IPS-15b (cell line): ENCODE results near the gene FSTL5.

Experiments
- H3K27me3 ChIP-seq: one replicate; pipeline ENCODE4 v1.6.1; 2013; ENCODE audit warnings: low read length; ENCODE audit not compliant: control insufficient read depth, insufficient read depth
- H3K36me3 ChIP-seq: one replicate; pipeline ENCODE4 v1.6.1; 2013; ENCODE audit warnings: low read length; ENCODE audit not compliant: control insufficient read depth, insufficient read depth
- H3K4me1 ChIP-seq: one replicate; pipeline ENCODE4 v1.6.1; 2013; ENCODE audit warnings: mild to moderate bottlenecking, low read length; ENCODE audit not compliant: control insufficient read depth, insufficient read depth
- H3K4me3 ChIP-seq: one replicate; pipeline ENCODE4 v1.5.1; 2013; ENCODE audit warnings: low read depth, low read length
- H3K9ac ChIP-seq: one replicate; pipeline ENCODE4 v1.6.1; 2013; ENCODE audit warnings: low read depth, mild to moderate bottlenecking, low read length
- H3K9me3 ChIP-seq: one replicate; pipeline ENCODE4 v1.6.1; 2013; ENCODE audit warnings: mild to moderate bottlenecking, low read length; ENCODE audit not compliant: control insufficient read depth, insufficient read depth

Gene FSTL5

DNA sequence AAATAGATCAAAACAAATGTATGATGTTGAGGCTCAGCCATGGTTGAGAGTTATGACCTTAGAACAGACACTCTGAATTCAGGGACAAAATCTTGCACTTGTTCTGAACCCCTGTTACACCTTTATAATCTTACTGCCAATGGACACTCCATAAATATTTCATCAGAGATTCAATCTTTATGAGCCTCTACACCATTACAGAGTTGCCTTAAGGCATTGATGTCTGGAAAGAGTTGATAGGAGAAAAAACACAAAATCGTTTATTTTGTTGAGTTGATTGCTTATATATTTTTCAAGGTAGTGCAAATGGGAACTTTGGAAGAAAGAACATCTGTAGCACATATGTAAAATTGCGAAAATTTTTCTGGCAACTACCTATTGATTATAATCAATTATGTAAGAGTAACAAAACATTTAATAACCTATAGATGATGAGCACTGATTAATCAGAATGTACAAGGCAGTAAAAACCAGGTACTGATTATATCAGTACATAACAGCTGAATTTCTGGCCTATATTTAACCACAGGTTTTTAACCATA lies 568.5 kb downstream of the FSTL5 start:
- H3K4me1 ChIP-seq, result no peaks in the 10 kb centered on the region
- H3K36me3 ChIP-seq, result no peaks in the 10 kb centered on the region
- H3K4me3 ChIP-seq, result no peak overlapping the region
- H3K27me3 ChIP-seq, result no peaks in the 10 kb centered on the region
- H3K9me3 ChIP-seq, result no peaks in the 10 kb centered on the region
- H3K9ac ChIP-seq, result no peak overlapping the region

DNA sequence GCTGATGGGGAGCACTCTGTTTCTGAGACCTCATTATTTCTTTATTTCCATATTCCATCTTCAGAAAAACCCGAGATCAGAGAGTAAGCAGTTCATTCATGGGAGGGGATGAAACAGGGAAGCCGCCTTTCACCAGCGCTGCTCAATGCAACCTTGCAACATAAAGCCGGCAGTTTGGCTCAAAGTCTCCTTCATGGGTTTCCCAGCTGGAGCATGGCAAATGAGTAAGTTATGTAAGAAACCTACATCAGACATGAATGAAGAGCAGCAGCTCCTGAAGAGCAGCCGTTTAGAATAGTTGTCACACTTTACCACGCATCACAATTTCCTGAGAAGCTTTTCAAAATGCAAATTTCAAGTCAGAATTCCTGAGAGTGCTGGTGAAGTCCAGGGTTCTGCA lies 578.8 kb downstream of the FSTL5 start:
- Histone ChIP-seq H3K4me1 (no peaks in the 10 kb centered on the region), H3K9ac (no peak overlapping the region), H3K4me3 (no peak overlapping the region), H3K27me3 (no peaks in the 10 kb centered on the region), H3K36me3 (no peaks in the 10 kb centered on the region), H3K9me3 (no peaks in the 10 kb centered on the region)

GRCh38 chr4:161583549-161583948 lies 580.3 kb downstream of the FSTL5 start:
- H3K9ac ChIP-seq, result no peak overlapping the region
- H3K4me1 ChIP-seq, result no peaks in the 10 kb centered on the region
- no peak overlapping the region for H3K4me3 ChIP-seq
- no peaks in the 10 kb centered on the region for H3K27me3 ChIP-seq
- no peaks in the 10 kb centered on the region for H3K36me3 ChIP-seq
- no peaks in the 10 kb centered on the region for H3K9me3 ChIP-seq

GRCh38 chr4:161581262-161582230 lies 582.3 kb downstream of the FSTL5 start:
- no peak overlapping the region for H3K4me3 ChIP-seq
- H3K36me3 ChIP-seq, result no peaks in the 10 kb centered on the region
- H3K4me1 ChIP-seq, result no peaks in the 10 kb centered on the region
- no peak overlapping the region for H3K9ac ChIP-seq
- H3K27me3 ChIP-seq, result no peaks in the 10 kb centered on the region
- H3K9me3 ChIP-seq, result no peaks in the 10 kb centered on the region

DNA sequence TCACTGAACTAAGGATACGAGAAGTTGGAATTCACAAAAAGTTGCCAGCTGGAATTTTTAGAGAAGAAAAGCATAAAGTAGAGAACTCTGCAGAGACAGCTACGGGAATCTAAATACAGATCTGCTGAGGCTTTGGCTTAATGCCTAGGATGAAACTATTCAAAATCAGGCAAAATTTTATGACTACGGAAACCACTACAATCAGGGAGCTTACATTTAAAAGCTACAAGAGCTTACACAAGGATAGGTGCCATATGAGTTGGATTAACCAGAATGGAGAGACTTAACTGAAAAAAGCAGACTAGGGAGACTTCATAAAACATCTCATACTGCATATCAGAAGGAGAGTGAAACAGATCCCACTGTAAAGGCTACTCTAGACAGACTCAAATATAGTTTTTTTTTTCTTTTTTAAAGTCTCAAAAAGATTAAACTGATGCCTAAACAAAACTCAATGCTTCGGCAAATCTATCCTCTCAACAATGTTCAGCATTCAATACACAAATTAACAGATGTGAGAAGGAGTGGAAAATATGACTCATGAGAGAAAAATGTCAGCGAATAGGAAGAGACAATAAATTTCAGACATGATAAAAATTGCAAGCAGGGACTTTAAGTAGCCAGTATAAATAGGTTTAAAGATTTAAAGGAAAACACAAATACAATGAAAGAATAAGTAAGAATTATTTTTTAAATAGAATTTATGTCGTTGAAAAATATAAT lies 586.1 kb downstream of the FSTL5 start:
- Histone ChIP-seq H3K4me3 (no peak overlapping the region), H3K4me1 (no peaks in the 10 kb centered on the region), H3K9me3 (no peaks in the 10 kb centered on the region), H3K36me3 (no peaks in the 10 kb centered on the region), H3K27me3 (no peaks in the 10 kb centered on the region), H3K9ac (no peak overlapping the region)

GRCh38 chr4:161573836-161574235 lies 590.0 kb downstream of the FSTL5 start:
- Histone ChIP-seq H3K9ac (no peak overlapping the region), H3K4me3 (no peak overlapping the region), H3K27me3 (no peaks in the 10 kb centered on the region), H3K4me1 (no peaks in the 10 kb centered on the region), H3K36me3 (no peaks in the 10 kb centered on the region), H3K9me3 (no peaks in the 10 kb centered on the region)

DNA sequence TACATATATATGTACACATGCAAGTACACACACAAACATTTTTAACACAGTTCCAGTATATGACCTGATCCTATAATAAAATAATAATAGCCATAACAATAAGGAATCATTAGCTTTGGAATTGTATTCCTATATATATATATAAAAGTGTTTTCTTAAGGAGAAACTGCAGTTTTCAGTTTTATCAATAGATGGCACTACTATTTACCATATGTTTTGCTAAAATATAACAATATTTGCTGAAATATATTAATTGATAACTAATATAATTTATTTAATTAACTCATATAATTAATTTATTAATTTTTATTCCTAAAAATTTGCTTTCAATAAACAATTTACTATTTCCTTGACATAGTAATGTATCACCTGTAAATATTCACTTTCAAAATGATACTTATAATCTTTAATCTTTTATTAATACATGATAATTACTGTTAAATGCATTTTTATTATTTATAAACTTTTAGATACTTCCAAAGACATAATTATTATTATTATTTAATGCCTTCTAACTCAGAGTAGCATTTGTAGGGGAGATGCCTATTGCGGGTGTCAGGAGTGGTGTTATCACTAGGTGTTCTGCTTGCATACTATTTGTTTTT lies 599.5 kb downstream of the FSTL5 start:
- H3K4me1 ChIP-seq, result no peaks in the 10 kb centered on the region
- H3K9ac ChIP-seq, result no peak overlapping the region

DNA sequence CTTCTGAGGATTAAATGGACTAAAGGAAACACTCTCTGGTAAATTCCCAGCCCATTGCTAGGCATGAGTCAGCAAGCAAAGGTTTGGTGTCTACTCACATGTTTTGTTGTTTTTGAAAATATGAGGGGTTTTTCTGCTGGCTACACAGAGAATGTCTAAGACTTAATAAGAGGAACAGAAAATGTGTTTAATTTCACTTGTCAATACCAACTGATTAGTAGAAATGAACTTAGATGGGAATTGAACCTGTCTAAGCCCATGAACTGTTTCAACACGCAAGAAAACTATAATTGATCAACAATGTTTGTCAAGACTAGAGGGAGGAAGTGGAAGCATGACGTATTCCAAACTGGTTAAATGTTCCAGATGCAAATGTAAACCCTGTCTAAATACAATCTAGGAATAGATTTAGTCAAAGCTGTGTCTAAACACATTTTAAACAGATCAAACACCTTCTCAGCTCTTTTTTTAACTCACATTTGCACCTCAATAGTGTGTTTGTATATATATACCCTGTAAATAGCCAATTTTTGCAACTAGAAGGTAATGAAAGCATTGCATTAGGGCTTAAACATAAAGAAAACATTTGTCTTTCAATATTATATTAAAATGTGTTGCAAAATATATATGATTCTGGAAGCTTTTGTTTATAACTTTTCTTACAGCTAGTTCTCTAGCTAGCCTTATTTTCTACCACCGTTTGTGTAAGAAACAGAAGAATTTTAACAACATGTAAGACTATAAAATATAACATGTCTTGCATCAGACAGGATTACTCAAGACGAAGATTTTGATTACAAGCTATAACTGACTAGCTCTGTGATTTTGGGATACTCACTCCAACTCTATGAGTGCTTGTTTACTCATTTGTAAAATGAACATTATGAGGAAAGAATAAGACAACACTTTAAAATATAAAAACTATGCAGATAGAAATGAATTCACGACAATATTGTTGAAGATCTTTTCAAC lies 607.8 kb downstream of the FSTL5 start:
- H3K4me1 ChIP-seq, result peaks cover 6% of the 10 kb centered on the region
- H3K9ac ChIP-seq, result no peak overlapping the region
- no peaks in the 10 kb centered on the region for H3K36me3 ChIP-seq
- H3K27me3 ChIP-seq, result no peaks in the 10 kb centered on the region
- no peaks in the 10 kb centered on the region for H3K9me3 ChIP-seq
- no peak overlapping the region for H3K4me3 ChIP-seq

More for the DNA sequence above, 599.5 kb downstream of the FSTL5 start:
- Histone ChIP-seq H3K4me3 (no peak overlapping the region), H3K36me3 (no peaks in the 10 kb centered on the region), H3K9me3 (no peaks in the 10 kb centered on the region), H3K27me3 (no peaks in the 10 kb centered on the region)

- no peaks in the 10 kb centered on the region for H3K9me3 ChIP-seq
- H3K36me3 ChIP-seq, result no peaks in the 10 kb centered on the region
- H3K27me3 ChIP-seq, result no peaks in the 10 kb centered on the region
- no peak overlapping the region for H3K4me3 ChIP-seq
- no peak overlapping the region for H3K9ac ChIP-seq
- H3K4me1 ChIP-seq, result peaks cover 6% of the 10 kb centered on the region
Observed at GRCh38 chr4:161554372-161554990, 609.3 kb downstream of the FSTL5 start.

DNA sequence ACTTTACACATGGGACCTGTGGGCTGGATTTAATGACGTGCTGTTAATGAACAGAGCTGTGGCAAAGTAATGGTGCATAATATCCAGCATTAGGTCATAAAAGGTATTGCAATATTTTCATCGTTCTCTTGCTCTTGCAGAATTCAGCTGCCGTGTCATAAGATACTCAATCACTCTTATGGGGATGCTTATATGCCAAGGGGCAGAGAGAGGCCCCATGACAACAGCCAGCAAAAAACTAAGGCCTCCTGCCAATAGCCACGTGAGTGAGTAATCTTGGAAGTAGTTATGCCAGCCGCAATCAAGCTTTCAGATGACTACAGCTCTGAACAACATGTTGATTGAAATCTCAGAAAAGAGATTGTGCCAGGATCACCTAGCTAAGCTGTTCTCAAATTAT lies 616.9 kb downstream of the FSTL5 start:
- H3K9ac ChIP-seq, result no peak overlapping the region
- no peaks in the 10 kb centered on the region for H3K4me1 ChIP-seq
- no peak overlapping the region for H3K4me3 ChIP-seq

More for the DNA sequence above, 616.9 kb downstream of the FSTL5 start:
- Histone ChIP-seq H3K36me3 (no peaks in the 10 kb centered on the region), H3K27me3 (no peaks in the 10 kb centered on the region), H3K9me3 (no peaks in the 10 kb centered on the region)
